ENCODE results near the gene DUSP9. TPM values are rescaled to one million over a fixed set of nuclear protein-coding genes. Genes with fewer than 3 reads are reported as not detected.

The DUSP9 gene
- total RNA-seq, 4 donors from 2014 or later = not detected

DNA sequence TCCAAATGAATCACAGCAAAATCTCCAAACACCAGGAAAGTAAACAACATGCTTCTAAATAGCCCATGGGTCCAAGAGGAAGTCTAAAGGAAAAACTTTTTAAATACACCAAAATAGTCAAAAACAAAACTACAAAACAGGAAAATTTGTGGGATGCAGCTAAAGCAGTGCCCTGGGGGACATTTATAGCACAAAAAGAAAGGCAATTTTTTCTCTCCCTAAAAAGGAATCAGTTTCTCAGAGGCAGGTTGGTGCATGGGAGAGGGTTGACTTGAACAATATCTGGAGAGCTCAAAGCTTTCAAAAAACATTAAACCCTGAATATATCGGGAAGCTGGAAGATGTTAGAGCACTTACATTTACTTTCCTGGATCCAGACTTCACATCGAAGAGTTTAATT lies 15.7 kb upstream of the DUSP9 start:
- TF ChIP-seq, protein P1, sequence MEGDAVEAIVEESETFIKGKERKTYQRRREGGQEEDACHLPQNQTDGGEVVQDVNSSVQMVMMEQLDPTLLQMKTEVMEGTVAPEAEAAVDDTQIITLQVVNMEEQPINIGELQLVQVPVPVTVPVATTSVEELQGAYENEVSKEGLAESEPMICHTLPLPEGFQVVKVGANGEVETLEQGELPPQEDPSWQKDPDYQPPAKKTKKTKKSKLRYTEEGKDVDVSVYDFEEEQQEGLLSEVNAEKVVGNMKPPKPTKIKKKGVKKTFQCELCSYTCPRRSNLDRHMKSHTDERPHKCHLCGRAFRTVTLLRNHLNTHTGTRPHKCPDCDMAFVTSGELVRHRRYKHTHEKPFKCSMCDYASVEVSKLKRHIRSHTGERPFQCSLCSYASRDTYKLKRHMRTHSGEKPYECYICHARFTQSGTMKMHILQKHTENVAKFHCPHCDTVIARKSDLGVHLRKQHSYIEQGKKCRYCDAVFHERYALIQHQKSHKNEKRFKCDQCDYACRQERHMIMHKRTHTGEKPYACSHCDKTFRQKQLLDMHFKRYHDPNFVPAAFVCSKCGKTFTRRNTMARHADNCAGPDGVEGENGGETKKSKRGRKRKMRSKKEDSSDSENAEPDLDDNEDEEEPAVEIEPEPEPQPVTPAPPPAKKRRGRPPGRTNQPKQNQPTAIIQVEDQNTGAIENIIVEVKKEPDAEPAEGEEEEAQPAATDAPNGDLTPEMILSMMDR (IDR thresholded peaks at IDR 0.05) = no peak
- TF ChIP-seq POLR2A (IDR thresholded peaks at IDR 0.05) = no peak
- Histone ChIP-seq H3K9me3 (no peaks in the 10 kb centered on the region), H3K4me1 (no peaks in the 10 kb centered on the region), H3K4me3 (replicated peaks in 1 of 3) (no peak overlapping the region), H3K27me3 (no peaks in the 10 kb centered on the region), H3K27ac (no peak overlapping the region), H3K36me3 (no peaks in the 10 kb centered on the region)
- intact Hi-C loops (cut with DNase I) = no loop called here
- WGBS, 2 donors = 92 to 100% methylated on average over 2 of the region's 2 CpGs
- no peak for DNase-seq

DNA sequence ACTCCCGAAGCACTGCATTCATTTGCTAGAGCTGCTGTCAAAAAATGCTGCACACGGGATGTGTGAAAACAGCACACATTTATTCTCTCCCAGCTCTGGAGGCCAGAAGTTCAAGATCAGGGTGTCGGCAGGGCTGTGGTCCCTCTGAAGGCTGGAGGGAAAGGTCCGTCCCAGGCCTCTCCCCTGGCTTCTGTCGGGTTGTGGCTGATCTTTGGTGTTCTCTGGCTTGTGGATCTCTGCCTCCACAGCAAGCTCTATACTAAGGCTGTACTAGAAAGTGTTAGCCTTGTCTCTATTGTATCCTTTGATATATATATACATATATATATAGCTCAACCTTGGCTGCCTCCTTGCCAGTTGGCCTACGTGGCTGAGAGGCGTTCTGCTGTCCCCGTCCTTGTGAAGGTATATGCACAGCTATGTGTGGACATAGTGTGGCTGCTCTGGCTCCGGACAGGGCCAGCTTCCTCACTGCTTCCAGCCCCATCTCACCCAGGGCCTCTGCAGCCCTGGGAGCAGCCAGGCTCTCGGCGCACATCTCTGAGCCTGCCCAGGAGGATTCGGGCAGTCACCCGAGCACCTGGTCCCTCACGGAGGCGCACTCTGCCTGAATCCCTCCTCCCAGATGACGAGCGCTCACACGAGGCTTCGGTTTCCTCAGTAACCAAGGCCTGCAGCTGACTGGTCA lies 15.0 kb upstream of the DUSP9 start:
- Histone ChIP-seq H3K36me3 (no peaks in the 10 kb centered on the region), H3K27me3 (no peaks in the 10 kb centered on the region), H3K27ac (no peak overlapping the region), H3K4me1 (no peaks in the 10 kb centered on the region), H3K4me3 (replicated peaks in 1 of 3) (no peak overlapping the region), H3K9me3 (no peaks in the 10 kb centered on the region)
- WGBS, 2 donors = 93% methylated on average over 16 of the region's 19 CpGs; no CpG with 5 or more reads in 1 of the 2 donors
- TF ChIP-seq, protein P1 (IDR thresholded peaks at IDR 0.05) = no peak
- TF ChIP-seq POLR2A (IDR thresholded peaks at IDR 0.05) = no peak
- DNase-seq = no peak
- intact Hi-C loops (cut with DNase I) = no loop called here

DNA sequence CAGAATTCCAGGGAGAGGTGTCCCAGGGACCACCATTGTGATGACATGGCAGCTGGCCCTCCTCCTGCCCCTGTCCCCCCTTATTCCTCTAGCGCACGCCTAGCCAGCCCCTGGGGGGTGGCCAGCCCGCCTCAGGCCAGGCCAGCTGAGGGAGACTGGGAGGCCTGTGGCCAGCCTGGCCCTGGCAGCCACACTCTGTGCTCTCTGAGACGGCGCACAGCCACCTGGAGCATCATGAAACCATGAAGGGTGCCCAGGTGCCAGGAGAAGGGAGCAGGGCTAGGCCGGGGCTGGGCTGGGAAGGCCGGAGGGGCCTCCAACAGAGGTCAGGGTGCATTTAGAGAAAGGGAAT lies 14.4 kb upstream of the DUSP9 start:
- 100% methylated on average over 2 of the region's 7 CpGs; no CpG with 5 or more reads in 1 of the 2 donors for WGBS, 2 donors
- Histone ChIP-seq H3K4me1 (no peaks in the 10 kb centered on the region), H3K27ac (no peak overlapping the region), H3K9me3 (no peaks in the 10 kb centered on the region), H3K36me3 (no peaks in the 10 kb centered on the region), H3K4me3 (replicated peaks in 1 of 3) (no peak overlapping the region), H3K27me3 (no peaks in the 10 kb centered on the region)
- no peak for TF ChIP-seq POLR2A (IDR thresholded peaks at IDR 0.05)
- TF ChIP-seq, protein P1 (IDR thresholded peaks at IDR 0.05) = no peak
- no peak for DNase-seq
- intact Hi-C loops (cut with DNase I) = no loop called here

DNA sequence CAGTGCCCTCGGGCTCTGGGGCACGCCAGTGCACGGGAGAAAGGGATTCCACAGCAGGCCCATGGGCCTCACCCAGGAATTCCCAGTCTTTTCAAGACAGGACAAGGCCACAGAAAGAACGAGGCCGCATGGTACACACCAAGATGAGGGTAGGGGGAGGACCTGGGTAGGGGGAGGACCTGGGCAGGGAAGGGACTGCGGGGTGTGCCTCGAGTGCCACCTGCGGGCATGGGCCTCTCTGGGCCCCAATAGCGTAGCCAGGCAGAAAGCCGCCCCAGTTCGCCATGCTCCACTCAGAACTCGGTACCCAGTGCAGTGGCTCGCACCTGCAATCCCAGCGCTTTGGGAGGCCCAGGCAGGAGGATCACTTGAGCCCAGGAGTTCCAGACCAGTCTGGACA lies 14.0 kb upstream of the DUSP9 start:
- WGBS, 2 donors = 96 to 100% methylated on average over 3 to 4 of the region's 14 CpGs
- DNase-seq = no peak
- intact Hi-C loops (cut with DNase I) = no loop called here
- Histone ChIP-seq H3K4me3 (replicated peaks in 1 of 3) (no peak overlapping the region), H3K9me3 (no peaks in the 10 kb centered on the region), H3K27me3 (no peaks in the 10 kb centered on the region), H3K4me1 (no peaks in the 10 kb centered on the region), H3K36me3 (no peaks in the 10 kb centered on the region), H3K27ac (no peak overlapping the region)
- TF ChIP-seq POLR2A (IDR thresholded peaks at IDR 0.05) = no peak
- TF ChIP-seq, protein P1 (IDR thresholded peaks at IDR 0.05) = no peak

DNA sequence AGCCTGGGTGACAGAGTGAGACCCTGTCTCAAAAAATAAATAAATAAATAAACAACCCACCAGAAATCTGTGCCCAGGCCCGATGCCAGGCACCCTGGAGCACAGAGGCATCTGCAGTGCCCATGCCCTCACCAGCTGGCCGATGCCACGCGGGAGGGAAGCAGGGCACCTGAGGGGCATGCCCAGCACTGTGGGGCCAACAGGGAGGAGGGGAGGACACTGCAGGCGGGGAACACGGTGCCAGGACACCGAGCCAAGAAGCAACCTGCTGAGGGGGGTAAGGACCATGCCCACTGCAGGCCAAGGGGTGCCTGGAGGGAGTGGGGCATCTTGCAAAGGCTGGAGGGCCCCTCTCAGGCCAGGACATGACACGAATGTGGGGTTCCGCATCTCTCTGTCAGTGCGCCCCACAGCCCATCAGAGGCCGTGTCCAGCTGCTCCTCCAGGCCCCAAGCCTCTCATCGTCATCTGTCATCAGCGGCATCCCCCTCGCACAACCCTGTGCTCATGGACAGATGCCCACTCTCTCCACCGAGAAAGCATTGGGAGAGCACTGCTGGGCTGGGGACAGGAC lies 13.3 kb upstream of the DUSP9 start:
- intact Hi-C loops (cut with DNase I) = no loop called here
- no peak overlapping the region for H3K4me3 ChIP-seq (replicated peaks in 1 of 3)
- H3K27me3 ChIP-seq = no peaks in the 10 kb centered on the region
- TF ChIP-seq, protein P1 (IDR thresholded peaks at IDR 0.05) = no peak
- no peak for TF ChIP-seq POLR2A (IDR thresholded peaks at IDR 0.05)
- DNase-seq = no peak
- 71 to 79% methylated on average over 4 to 11 of the region's 15 CpGs for WGBS, 2 donors
- H3K27ac ChIP-seq = no peak overlapping the region
- no peaks in the 10 kb centered on the region for H3K9me3 ChIP-seq
- H3K36me3 ChIP-seq = no peaks in the 10 kb centered on the region
- no peaks in the 10 kb centered on the region for H3K4me1 ChIP-seq

Measured in thyroid gland (tissue), 4 donors.